NCI-H146 treated with DMSO at 0.1 percent for 48 hours (cell line): ENCODE results near the gene SLAMF9.

Experiments used
- DNase-seq: peaks from one replicate; lab custom pipeline; 2025; ENCODE audit not compliant: unreplicated experiment; lab: John Stamatoyannopoulos, UW

SLAMF9 gene

GRCh38 chr1:159977364-159978106, 23.5 kb upstream of the SLAMF9 start:
- no peak for DNase-seq

- no peak for DNase-seq
These were observed 20.4 kb upstream of the SLAMF9 start for GRCh38 chr1:159974350-159974965.

GRCh38 chr1:159973350-159973940, 19.4 kb upstream of the SLAMF9 start:
- no peak for DNase-seq

- no peak for DNase-seq
These were observed 18.6 kb upstream of the SLAMF9 start for GRCh38 chr1:159972443-159973205.

- DNase-seq = no peak
These were observed 16.9 kb upstream of the SLAMF9 start for GRCh38 chr1:159970932-159971342.

- no peak for DNase-seq
These were observed 14.9 kb upstream of the SLAMF9 start for GRCh38 chr1:159968901-159969300.

- no peak for DNase-seq
These were observed 11.2 kb upstream of the SLAMF9 start for GRCh38 chr1:159965263-159965662.

- DNase-seq = no peak
These were observed 10.1 kb upstream of the SLAMF9 start for GRCh38 chr1:159964144-159964543.

- no peak for DNase-seq
These were observed 8.1 kb upstream of the SLAMF9 start for GRCh38 chr1:159962176-159962575.

GRCh38 chr1:159961636-159962035, 7.6 kb upstream of the SLAMF9 start:
- DNase-seq = no peak

- DNase-seq = no peak
These were observed 6.8 kb upstream of the SLAMF9 start for GRCh38 chr1:159960721-159961381.

GRCh38 chr1:159959451-159959850, 5.4 kb upstream of the SLAMF9 start:
- no peak for DNase-seq

GRCh38 chr1:159958719-159959380, 4.8 kb upstream of the SLAMF9 start:
- DNase-seq = no peak

- DNase-seq = no peak
These were observed 3.8 kb upstream of the SLAMF9 start for GRCh38 chr1:159957824-159958268.

GRCh38 chr1:159955456-159955855, 1.4 kb upstream of the SLAMF9 start:
- DNase-seq = no peak

GRCh38 chr1:159952932-159953331, 1.1 kb downstream of the SLAMF9 start:
- DNase-seq = no peak

GRCh38 chr1:159951551-159951950, 2.5 kb downstream of the SLAMF9 start:
- DNase-seq = no peak

GRCh38 chr1:159951016-159951415, 3.0 kb downstream of the SLAMF9 start:
- DNase-seq = no peak

- DNase-seq = no peak
These were observed 4.1 kb downstream of the SLAMF9 start for GRCh38 chr1:159949981-159950381.

- DNase-seq = no peak
These were observed 4.9 kb downstream of the SLAMF9 start for GRCh38 chr1:159949123-159949522.
